Neural cell (in vitro differentiated cells): ENCODE data around the gene ABL2. TPM values are rescaled to one million over a fixed set of nuclear protein-coding genes. Genes with fewer than 3 reads are reported as not detected.

Experiments used
- H2AFZ ChIP-seq: fragments of 200-600, 300-800 bp; sonication (generic), shearing (Covaris generic); 2 replicates; pipeline ENCODE4 v1.6.0; 2014; ENCODE audit warnings: low read depth, mild to moderate bottlenecking, antibody characterized with exemption, low read length, moderate library complexity
- H3F3A ChIP-seq: fragments of 200-600 bp; shearing (Covaris generic); 2 replicates; pipeline ENCODE4 v1.6.1; 2016; ENCODE audit warnings: mild to moderate bottlenecking, moderate library complexity, mixed read lengths, antibody characterized with exemption, low read length; ENCODE audit not compliant: insufficient read depth, poor library complexity, severe bottlenecking
- H3K27ac ChIP-seq: fragments of 200-600, 300-800 bp; sonication (generic), shearing (Covaris generic); 2 replicates; pipeline ENCODE4 v1.5.1; 2014; ENCODE audit warnings: mild to moderate bottlenecking, low read length, moderate library complexity
- H3K27me3 ChIP-seq: fragments of 300-800, 200-600 bp; sonication (generic), shearing (Covaris generic); 2 replicates; pipeline ENCODE4 v1.6.0; 2014; ENCODE audit warnings: mild to moderate bottlenecking, low read depth, low read length, moderate library complexity; ENCODE audit not compliant: insufficient read depth
- H3K36me3 ChIP-seq: fragments of 300-800, 200-600 bp; sonication (generic), shearing (Covaris generic); 2 replicates; pipeline ENCODE4 v1.5.1; 2014; ENCODE audit warnings: mild to moderate bottlenecking, antibody characterized with exemption, low read length, moderate library complexity; ENCODE audit not compliant: insufficient read depth
- H3K4me2 ChIP-seq: fragments of 300-800, 200-600 bp; sonication (generic), shearing (Covaris generic); 2 replicates; pipeline ENCODE4 v1.6.0; 2014; ENCODE audit warnings: mild to moderate bottlenecking, low read length
- H3K4me3 ChIP-seq: fragments of 300-800, 200-600 bp; sonication (generic), shearing (Covaris generic); 2 replicates; pipeline ENCODE4 v1.5.1; 2014; ENCODE audit warnings: mild to moderate bottlenecking, low read length, moderate library complexity
- H3K79me2 ChIP-seq: fragments of 200-600 bp; shearing (Covaris generic); replicated peaks from 2 replicates; pipeline ENCODE4 v1.6.0; 2014; ENCODE audit warnings: mild to moderate bottlenecking, low read length, moderate library complexity; ENCODE audit not compliant: insufficient read depth
- H3K9ac ChIP-seq: fragments of 300-800, 200-600 bp; sonication (generic), shearing (Covaris generic); 2 replicates; pipeline ENCODE4 v1.6.1; 2016; ENCODE audit warnings: mild to moderate bottlenecking, low read length, mixed read lengths
- H3K9me2 ChIP-seq: fragments of 200-600 bp; shearing (Covaris generic); 2 replicates; pipeline ENCODE4 v1.6.1; 2016; ENCODE audit warnings: mild to moderate bottlenecking, low read length, mixed read lengths; ENCODE audit not compliant: insufficient read depth
- H3K9me3 ChIP-seq: fragments of 200-600, 300-800 bp; sonication (generic), shearing (Covaris generic); 2 replicates; pipeline ENCODE4 v1.6.1; 2016; ENCODE audit warnings: mild to moderate bottlenecking, mixed run types, low read length, moderate library complexity, mixed read lengths
- H4K20me1 ChIP-seq: fragments of 200-600 bp; shearing (Covaris generic); 2 replicates; pipeline ENCODE4 v1.6.1; 2016; ENCODE audit warnings: mild to moderate bottlenecking, mixed run types; ENCODE audit not compliant: insufficient read depth
- CTCF ChIP-seq: fragments of 450-650 bp; IDR thresholded peaks from 2 replicates; pipeline ENCODE4 v1.5.1; 2014; ENCODE audit warnings: antibody characterized with exemption, mild to moderate bottlenecking, moderate library complexity; ENCODE audit not compliant: poor library complexity, severe bottlenecking
- EP300 ChIP-seq: fragments of 450-650 bp; conservative IDR thresholded peaks from 2 replicates; pipeline ENCODE4 v1.6.1; 2014; ENCODE audit warnings: antibody characterized with exemption, mild to moderate bottlenecking, moderate library complexity; ENCODE audit not compliant: poor library complexity, severe bottlenecking
- EZH2 ChIP-seq: fragments of 200-600, 300-800 bp; shearing (Covaris generic), sonication (generic); IDR thresholded peaks from 2 replicates; pipeline ENCODE4 v1.6.1; 2014; ENCODE audit warnings: antibody characterized with exemption, low read length, borderline replicate concordance, mild to moderate bottlenecking; ENCODE audit not compliant: insufficient read depth, poor library complexity, severe bottlenecking
- MXI1 ChIP-seq: fragments of 450-650 bp; conservative IDR thresholded peaks from 2 replicates; pipeline ENCODE4 v1.6.1; 2014; ENCODE audit warnings: antibody characterized with exemption, mild to moderate bottlenecking; ENCODE audit not compliant: poor library complexity, severe bottlenecking
- POLR2AphosphoS5 ChIP-seq: IDR thresholded peaks from 2 replicates; pipeline ENCODE4 v1.6.1; 2012
- RAD21 ChIP-seq: fragments of 450-650 bp; conservative IDR thresholded peaks from 2 replicates; pipeline ENCODE4 v1.6.1; 2014; ENCODE audit warnings: antibody characterized with exemption, mild to moderate bottlenecking, moderate library complexity
- REST ChIP-seq: IDR thresholded peaks from 2 replicates; pipeline ENCODE4 v1.6.1; 2012; ENCODE audit warnings: borderline replicate concordance
- SMC3 ChIP-seq: fragments of 450-650 bp; conservative IDR thresholded peaks from 2 replicates; pipeline ENCODE4 v1.6.1; 2014; ENCODE audit warnings: antibody characterized with exemption, mild to moderate bottlenecking, moderate library complexity; ENCODE audit not compliant: poor library complexity
- TAF1 ChIP-seq: IDR thresholded peaks from 2 replicates; pipeline ENCODE4 v1.6.1; 2012; ENCODE audit warnings: low read depth
- polyA plus RNA-seq: library from polyadenylated mRNA; depleted of rRNA; stranded (reverse); fragments of >200 nt; gene quantifications from 2 replicates; pipeline ENCODE4 v1.2.3, GENCODE V29; 2014

The ABL2 gene
- polyA plus RNA-seq, 1 donor from 2014 or later = 9.8 TPM

- no peaks in the 10 kb centered on the region for H3K36me3 ChIP-seq
- no peaks in the 10 kb centered on the region for H3K9me2 ChIP-seq
- H3K9me3 ChIP-seq = no peaks in the 10 kb centered on the region
- H3F3A ChIP-seq = no peaks in the 10 kb centered on the region
- no peak overlapping the region for H3K27ac ChIP-seq
- no peaks in the 10 kb centered on the region for H4K20me1 ChIP-seq
- no peak overlapping the region for H3K9ac ChIP-seq
- no peak overlapping the region for H3K4me2 ChIP-seq
- no peak overlapping the region for H3K4me3 ChIP-seq
- TF ChIP-seq EP300 = no peak
- no peak for TF ChIP-seq SMC3
- TF ChIP-seq CTCF = no peak
- no peak for TF ChIP-seq MXI1
- no peak for TF ChIP-seq RAD21
- no peak for TF ChIP-seq REST
- TF ChIP-seq EZH2 = no peak
- TF ChIP-seq TAF1 = no peak
- TF ChIP-seq POLR2AphosphoS5 = no peak
- H2AFZ ChIP-seq = no peak overlapping the region
- H3K27me3 ChIP-seq = no peaks in the 10 kb centered on the region
- H3K79me2 ChIP-seq = peaks cover 4% of the 10 kb centered on the region
Observed at GRCh38 chr1:179202161-179202560, 27.3 kb downstream of the ABL2 start.

GRCh38 chr1:179200586-179200985 lies 28.9 kb downstream of the ABL2 start:
- Histone ChIP-seq H3K36me3 (no peaks in the 10 kb centered on the region), H3K27me3 (no peaks in the 10 kb centered on the region), H4K20me1 (no peaks in the 10 kb centered on the region), H2AFZ (no peak overlapping the region), H3K4me3 (no peak overlapping the region), H3K9me3 (no peaks in the 10 kb centered on the region), H3K79me2 (peaks cover 4% of the 10 kb centered on the region), H3F3A (no peaks in the 10 kb centered on the region), H3K9ac (no peak overlapping the region), H3K27ac (no peak overlapping the region), H3K9me2 (no peaks in the 10 kb centered on the region), H3K4me2 (no peak overlapping the region)
- TF ChIP-seq TAF1 (no peak), EP300 (no peak), RAD21 (no peak), SMC3 (no peak), MXI1 (no peak), POLR2AphosphoS5 (no peak), CTCF (no peak), REST (no peak), EZH2 (no peak)
